ENCODE measurements around the gene WDR87.

GRCh38 chr19:37931881-37932655 is 25.7 kb upstream of the WDR87 start:
- peak; percentile 17 for TF ChIP-seq CTCF (IDR thresholded peaks at IDR 0.05)
- TF ChIP-seq EZH2 (IDR thresholded peaks at IDR 0.05) = no peak

Measured in neural progenitor cell (in vitro differentiated cells).